Measurements from ENCODE around the gene RBL1.
"Not testable (repeated sequence)": the region's sequence is repeated elsewhere in the genome, so short reads cannot be mapped to it uniquely, and the experiment has no call there.

The RBL1 gene

DNA sequence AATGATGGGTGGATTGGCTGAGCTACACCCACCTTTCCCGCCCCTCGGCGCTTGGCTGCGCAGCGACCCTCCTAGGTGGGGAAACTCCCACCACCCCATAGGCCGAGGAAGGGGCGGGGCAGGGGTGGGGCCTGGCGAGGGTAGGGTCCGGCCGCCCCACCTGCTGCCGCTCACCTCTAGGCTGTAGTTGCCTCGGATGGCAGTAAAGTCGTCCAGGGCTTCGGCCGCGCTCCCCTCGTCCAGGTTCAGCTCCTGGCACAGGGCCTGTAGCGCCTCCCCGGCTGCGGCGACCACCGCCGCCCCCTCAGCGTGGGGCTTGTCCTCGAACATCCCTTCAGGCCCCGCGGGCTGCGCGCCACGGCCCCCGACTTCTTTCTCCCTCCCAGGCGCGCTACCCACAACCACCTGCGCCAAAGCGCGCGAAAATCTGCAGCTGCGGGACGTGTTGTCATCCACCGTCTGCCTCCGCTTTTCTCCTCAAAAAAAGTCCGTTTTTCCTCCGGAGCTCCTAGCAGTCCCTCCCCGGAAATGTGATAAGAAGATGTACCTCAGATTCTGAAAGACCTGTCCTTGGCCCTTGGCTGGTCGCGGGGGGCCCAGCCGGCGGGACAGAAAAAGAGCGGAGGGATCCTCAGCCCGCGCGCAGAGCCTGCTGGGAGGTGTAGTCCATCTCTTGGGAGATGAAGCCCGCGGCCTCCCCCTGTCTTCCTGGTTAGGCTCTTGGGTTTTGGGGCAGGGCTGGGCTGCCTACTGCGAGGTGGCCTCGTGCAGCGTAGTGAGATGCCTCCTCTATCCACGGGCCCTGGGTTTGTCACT, at the start of gene RBL1:
Gene RBL1 (minus strand): TSS at position 399 of the 816 bp plus-strand sequence. CDS start 69 bp downstream, at position 330.
- peak; percentile 84 for DNase-seq

DNA sequence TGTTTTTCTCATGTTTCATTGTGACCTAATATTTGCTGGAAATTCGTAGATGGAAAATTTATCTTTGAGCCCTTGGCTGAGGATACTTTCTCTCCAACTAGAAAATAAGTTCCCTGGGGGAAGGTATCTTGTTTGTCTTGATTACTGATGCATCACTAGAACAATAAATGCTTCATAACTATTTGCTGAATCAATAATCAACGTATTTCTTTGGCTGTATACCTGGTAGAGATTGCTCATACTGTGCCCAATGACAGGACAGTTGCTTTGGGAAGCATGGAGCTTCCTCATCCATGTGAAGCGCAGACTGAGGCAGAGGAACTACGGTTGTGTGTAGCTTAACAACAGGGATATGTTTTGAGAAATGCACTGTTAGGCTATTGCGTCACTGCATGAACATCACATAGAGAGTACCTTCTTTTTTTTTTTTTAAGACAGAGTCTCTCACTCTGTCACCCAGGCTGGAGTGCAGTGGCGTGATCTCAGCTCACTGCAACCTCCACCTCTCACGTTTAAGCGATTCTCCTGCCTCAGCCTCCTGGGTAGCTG, 49.1 kb upstream of the RBL1 start:
- DNase-seq, result no peak

- DNase-seq, result no peak
These were observed 46.9 kb upstream of the RBL1 start for GRCh38 chr20:37142708-37143107.

DNA sequence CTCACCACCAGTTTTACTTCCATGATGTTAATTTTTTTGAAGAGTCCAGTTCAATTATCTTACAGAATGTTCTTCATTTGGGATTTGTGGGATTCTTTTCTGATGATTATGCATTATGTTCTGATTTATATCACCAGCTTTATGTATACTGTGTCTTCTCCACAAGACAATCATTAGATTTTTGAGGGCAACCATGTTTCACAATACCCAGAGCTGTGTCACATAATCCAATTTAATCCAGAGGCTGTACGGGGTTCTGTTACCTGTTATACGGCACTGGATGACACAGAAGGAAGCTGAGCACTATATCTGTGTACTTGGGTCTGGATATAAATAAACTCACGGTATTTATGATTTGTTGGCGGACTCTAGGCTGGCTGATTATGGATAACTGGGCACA, 41.8 kb upstream of the RBL1 start:
- no peak for DNase-seq

GRCh38 chr20:37133952-37134351, 38.2 kb upstream of the RBL1 start:
- DNase-seq, result no peak

DNA sequence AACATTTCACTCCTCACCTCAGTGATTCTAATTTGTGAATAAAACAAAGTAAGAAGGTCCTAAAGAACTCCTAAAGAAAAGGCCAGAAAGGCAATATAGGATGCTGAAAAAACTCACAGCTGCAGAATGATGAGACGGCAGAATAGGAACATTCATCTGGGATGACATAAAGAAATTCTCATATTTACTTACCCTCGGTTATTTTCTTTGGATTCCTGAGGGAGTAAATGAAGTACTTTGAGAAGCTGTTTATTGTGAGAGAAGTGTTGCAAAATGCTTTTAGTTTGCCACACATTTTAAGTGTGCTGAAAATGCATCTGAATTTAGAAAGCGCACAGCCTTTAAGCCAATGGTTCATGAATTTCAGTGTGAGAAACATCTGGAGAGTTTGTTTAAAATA, 35.7 kb upstream of the RBL1 start:
- no peak for DNase-seq

- DNase-seq, result no peak
These were observed 33.0 kb upstream of the RBL1 start for GRCh38 chr20:37128803-37129202.

GRCh38 chr20:37126290-37126689, 30.5 kb upstream of the RBL1 start:
- DNase-seq, result not testable (repeated sequence)

GRCh38 chr20:37123441-37123840, 27.6 kb upstream of the RBL1 start:
- DNase-seq, result no peak

GRCh38 chr20:37120497-37120896, 24.7 kb upstream of the RBL1 start:
- DNase-seq, result no peak

DNA sequence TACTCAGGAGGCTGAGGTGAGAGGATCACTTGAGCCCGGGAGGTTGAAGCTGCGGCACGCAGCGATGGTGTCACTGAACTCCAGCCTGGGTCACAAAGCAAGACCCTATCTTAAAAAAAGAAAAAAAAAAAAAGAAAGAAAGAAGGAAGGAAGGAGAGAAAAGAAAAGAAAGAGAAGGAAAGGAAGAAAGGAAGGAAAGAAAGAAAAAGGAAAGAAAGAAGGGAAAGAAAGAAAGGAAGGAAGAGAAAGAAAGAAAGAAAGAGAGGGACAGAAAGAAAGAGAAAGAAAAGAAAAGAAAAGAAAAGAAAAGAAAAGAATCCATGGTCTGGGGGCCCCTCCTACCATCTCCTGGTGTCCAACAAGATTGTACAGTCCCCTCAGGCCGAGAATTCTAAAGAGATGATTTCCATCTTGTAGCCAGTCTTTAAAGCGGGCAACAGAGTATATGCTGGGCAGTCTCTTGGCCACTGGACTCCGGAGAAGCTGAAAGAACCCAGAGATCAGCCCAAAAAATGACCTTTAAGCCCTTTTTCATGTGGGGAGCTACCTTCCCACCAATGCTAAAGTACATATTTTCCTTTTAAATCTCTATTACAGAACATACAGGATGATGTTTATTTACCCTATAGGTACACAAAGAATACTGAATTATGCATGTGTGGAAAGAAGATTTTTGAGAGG, 23.7 kb upstream of the RBL1 start:
- no peak for DNase-seq

GRCh38 chr20:37114012-37114411, 18.2 kb upstream of the RBL1 start:
- no peak for DNase-seq

DNA sequence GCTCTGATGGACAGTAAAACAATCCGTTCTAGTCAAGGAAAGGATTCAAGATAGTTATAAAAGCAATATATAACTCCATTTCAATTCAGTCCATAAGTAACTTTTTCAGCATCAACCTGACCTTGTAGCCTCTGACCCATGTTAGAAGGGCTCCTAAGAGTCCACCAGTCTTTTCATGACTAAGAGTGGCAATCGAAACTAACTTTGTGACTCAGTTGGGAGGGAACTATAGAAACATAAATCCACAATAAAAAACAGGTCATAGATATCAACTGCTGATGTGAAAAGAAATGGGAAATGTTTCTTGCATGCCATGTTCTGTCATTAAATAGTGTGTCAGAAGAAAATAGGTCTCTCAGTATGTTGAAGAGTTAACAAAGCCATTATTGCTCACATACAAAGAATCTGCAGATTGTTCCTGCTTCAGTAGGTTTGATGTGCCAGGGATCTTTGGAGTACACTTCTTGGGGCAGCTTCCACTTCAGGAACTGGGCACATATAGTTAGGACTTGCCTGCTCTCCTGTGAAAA, 16.2 kb upstream of the RBL1 start:
- DNase-seq, result no peak

GRCh38 chr20:37108676-37109075, 12.9 kb upstream of the RBL1 start:
- DNase-seq, result no peak

GRCh38 chr20:37102571-37102970, 6.8 kb upstream of the RBL1 start:
- DNase-seq, result no peak

- DNase-seq, result no peak
These were observed 731 bp upstream of the RBL1 start for GRCh38 chr20:37096415-37097041.

DNA sequence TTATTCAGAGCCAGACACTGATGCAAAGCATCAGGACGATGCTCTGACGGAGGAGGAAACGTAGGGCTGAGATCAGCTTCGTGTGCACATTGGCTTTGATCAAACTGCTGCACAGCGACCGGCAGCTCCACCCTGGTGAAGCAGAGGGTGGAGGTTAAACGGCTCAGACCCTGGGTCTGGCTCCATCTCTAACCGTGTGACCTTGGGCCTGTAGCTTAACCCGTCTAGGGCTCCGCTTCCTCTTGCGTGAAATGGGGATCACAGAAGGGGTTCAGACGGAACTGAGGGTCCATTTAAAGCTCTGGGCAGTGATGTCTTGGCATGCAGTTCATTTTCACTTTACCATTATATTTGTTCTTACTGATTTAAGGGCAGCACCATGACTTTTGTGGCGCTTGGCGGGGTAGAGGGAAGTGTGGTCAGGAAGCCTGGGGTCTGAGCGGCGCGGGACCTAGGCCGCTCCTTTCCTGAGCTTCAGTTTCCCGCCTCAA, 644 bp downstream of the RBL1 start:
- no peak for DNase-seq

- no peak for DNase-seq
These were observed 5.4 kb downstream of the RBL1 start for GRCh38 chr20:37090407-37090806.

- no peak for DNase-seq
These were observed 14.0 kb downstream of the RBL1 start for GRCh38 chr20:37081717-37082289.

- DNase-seq, result no peak
These were observed 18.8 kb downstream of the RBL1 start for GRCh38 chr20:37077009-37077408.

GRCh38 chr20:37075932-37076685, 19.7 kb downstream of the RBL1 start:
- DNase-seq, result no peak
